Natural killer cell (primary cell): ENCODE data around the gene BRF1. TPM values are rescaled to one million over a fixed set of nuclear protein-coding genes. Genes with fewer than 3 reads are reported as not detected.

ENCODE experiments used
- ATAC-seq, 3 donors: fragments of 150-1000 bp in 2 of 3; fragments of 200-7000 bp in 1 of 3; cut with Tn5 transposase; 1 replicate in 1 of 3; 2 replicates in 2 of 3; pipeline ENCODE4 v1.10.0; 2021; ENCODE audit warnings: mild to moderate bottlenecking in 2 of 3, moderate library complexity in 2 of 3
- DNase-seq, 2 donors: peaks; one replicate each; pipeline versions ENCODE4 v3.0.0 to v3.0.0-alpha.2; 2013 to 2021; ENCODE audit warnings: mixed read lengths in 1 of 2
- H3K27ac ChIP-seq: one replicate; pipeline ENCODE4 v1.5.1; 2013; ENCODE audit warnings: mild to moderate bottlenecking, low read length
- H3K27me3 ChIP-seq: one replicate; pipeline ENCODE4 v1.6.1; 2013; ENCODE audit warnings: low read length; ENCODE audit not compliant: control insufficient read depth, insufficient read depth
- H3K36me3 ChIP-seq: one replicate; pipeline ENCODE4 v1.6.1; 2013; ENCODE audit warnings: low read length; ENCODE audit not compliant: control insufficient read depth, insufficient read depth
- H3K4me1 ChIP-seq: one replicate; pipeline ENCODE4 v1.6.1; 2013; ENCODE audit warnings: low read length; ENCODE audit not compliant: control insufficient read depth, insufficient read depth
- H3K4me3 ChIP-seq: one replicate; pipeline ENCODE4 v1.5.1; 2013; ENCODE audit warnings: low read length
- H3K9me3 ChIP-seq: one replicate; pipeline ENCODE4 v1.6.1; 2013; ENCODE audit warnings: low read length; ENCODE audit not compliant: control insufficient read depth, insufficient read depth
- H3K27ac Mint-ChIP-seq, 2 donors: one replicate each; pipeline ENCODE4 v1.8.0; 2022; ENCODE audit warnings: mild to moderate bottlenecking in 2 of 2, mixed read lengths in 2 of 2, moderate library complexity in 1 of 2
- H3K27me3 Mint-ChIP-seq, 2 donors: one replicate each; pipeline ENCODE4 v1.8.0; 2022; ENCODE audit warnings: low read depth in 2 of 2, mixed read lengths in 2 of 2
- H3K36me3 Mint-ChIP-seq: one replicate; pipeline ENCODE4 v1.8.0; 2022; ENCODE audit warnings: mixed read lengths
- H3K4me1 Mint-ChIP-seq, 2 donors: one replicate each; pipeline ENCODE4 v1.8.0; 2022; ENCODE audit warnings: mixed read lengths in 2 of 2
- H3K4me3 Mint-ChIP-seq: one replicate; pipeline ENCODE4 v1.8.0; 2022; ENCODE audit warnings: mild to moderate bottlenecking, moderate library complexity, mixed read lengths
- H3K9me3 Mint-ChIP-seq, 2 donors: one replicate each; pipeline ENCODE4 v1.8.0; 2022; ENCODE audit warnings: mixed read lengths in 2 of 2
- CTCF ChIP-seq: fragments of 200-600 bp; IDR thresholded peaks from one replicate; pipeline ENCODE4 v1.8.0; 2022; ENCODE audit warnings: antibody characterized with exemption
- WGBS: methylation state at CpG from one replicate; pipeline ENCODE4 v1.1.7; 2013; ENCODE audit warnings: missing lambda C conversion rate; ENCODE audit not compliant: insufficient coverage; 5-methylcytosine and 5-hydroxymethylcytosine counted together
- intact Hi-C: fragments of 100-400 bp; cut with micrococcal nuclease; formaldehyde crosslinking; loops from one replicate; pipeline ENCODE4 v1.14.2; 2022
- total RNA-seq, 4 donors: library from RNA; stranded (reverse); fragments of 120-200 nt in 1 of 4; gene quantifications; one replicate each; pipeline versions ENCODE4 v1.2.3 to v1.2.4, GENCODE V29; 2013 to 2022

BRF1 gene
- total RNA-seq, 3 donors from 2014 or later (not counting 1 experiment from before 2014, with no cell fraction given): 82.4 to 92.7 (median 87.4) TPM

GRCh38 chr14:105219043-105219612, 81.7 kb downstream of the BRF1 start:
- no peaks in the 10 kb centered on the region for H3K27me3 Mint-ChIP-seq
- no peak overlapping the region for H3K27ac Mint-ChIP-seq
- no peaks in the 10 kb centered on the region for H3K4me1 ChIP-seq
- peaks cover 7 to 8% of the 10 kb centered on the region in 2 donors for H3K4me1 Mint-ChIP-seq
- DNase-seq: no peak
- H3K36me3 Mint-ChIP-seq: no peaks in the 10 kb centered on the region
- no peak overlapping the region for H3K4me3 ChIP-seq
- H3K9me3 Mint-ChIP-seq: no peaks in the 10 kb centered on the region
- intact Hi-C loops: no loop called here
- no peak for TF ChIP-seq CTCF
- WGBS: 96% methylated on average over 29 of the region's 29 CpGs
- peaks cover 39% of the 10 kb centered on the region for H3K36me3 ChIP-seq
- no peak overlapping the region for H3K4me3 Mint-ChIP-seq
- no peak overlapping the region for H3K27ac ChIP-seq
- no peaks in the 10 kb centered on the region for H3K27me3 ChIP-seq
- no peaks in the 10 kb centered on the region for H3K9me3 ChIP-seq
- no peak for ATAC-seq

GRCh38 chr14:105218611-105219010, 82.2 kb downstream of the BRF1 start:
- no peaks in the 10 kb centered on the region for H3K27me3 Mint-ChIP-seq
- no peak overlapping the region for H3K4me3 Mint-ChIP-seq
- no peaks in the 10 kb centered on the region for H3K9me3 ChIP-seq
- peaks cover 7 to 8% of the 10 kb centered on the region in 2 donors for H3K4me1 Mint-ChIP-seq
- DNase-seq: no peak
- no peak overlapping the region for H3K27ac ChIP-seq
- intact Hi-C loops: no loop called here
- H3K4me1 ChIP-seq: no peaks in the 10 kb centered on the region
- no peaks in the 10 kb centered on the region for H3K36me3 Mint-ChIP-seq
- no peak overlapping the region for H3K27ac Mint-ChIP-seq
- no peak for TF ChIP-seq CTCF
- peaks cover 39% of the 10 kb centered on the region for H3K36me3 ChIP-seq
- H3K9me3 Mint-ChIP-seq: no peaks in the 10 kb centered on the region
- no peak overlapping the region for H3K4me3 ChIP-seq
- no peaks in the 10 kb centered on the region for H3K27me3 ChIP-seq
- 93% methylated on average over 19 of the region's 19 CpGs for WGBS
- no peak for ATAC-seq

- no peak overlapping the region for H3K27ac Mint-ChIP-seq
- ATAC-seq (no peak), DNase-seq (no peak)
- no peaks in the 10 kb centered on the region for H3K27me3 Mint-ChIP-seq
- no peak overlapping the region for H3K4me3 Mint-ChIP-seq
- TF ChIP-seq CTCF: no peak
- H3K4me1 ChIP-seq: no peaks in the 10 kb centered on the region
- 96% methylated on average over 11 of the region's 11 CpGs for WGBS
- peaks cover 7 to 8% of the 10 kb centered on the region in 2 donors for H3K4me1 Mint-ChIP-seq
- H3K9me3 ChIP-seq: no peaks in the 10 kb centered on the region
- no peaks in the 10 kb centered on the region for H3K9me3 Mint-ChIP-seq
- H3K27ac ChIP-seq: no peak overlapping the region
- intact Hi-C loops: no loop called here
- H3K4me3 ChIP-seq: no peak overlapping the region
- no peaks in the 10 kb centered on the region for H3K27me3 ChIP-seq
- no peaks in the 10 kb centered on the region for H3K36me3 Mint-ChIP-seq
- peaks cover 46% of the 10 kb centered on the region for H3K36me3 ChIP-seq
Observed at GRCh38 chr14:105217774-105218173, 83.0 kb downstream of the BRF1 start.
